Activated CD4-positive, CD25-positive, alpha-beta regulatory T cell treated with anti-CD3 and anti-CD28 coated beads, Interleukin-2, amount 50 U/mL, for 16 hours (primary cell): Measurements from ENCODE around the gene TRIM9.
"Not testable (repeated sequence)": the region's sequence is repeated elsewhere in the genome, so short reads cannot be mapped to it uniquely, and the experiment has no call there.

ENCODE experiments used
- DNase-seq: peaks from one replicate; pipeline ENCODE4 v3.0.0-alpha.2; 2020; ENCODE audit warnings: low read depth, low spot score

The TRIM9 gene

DNA sequence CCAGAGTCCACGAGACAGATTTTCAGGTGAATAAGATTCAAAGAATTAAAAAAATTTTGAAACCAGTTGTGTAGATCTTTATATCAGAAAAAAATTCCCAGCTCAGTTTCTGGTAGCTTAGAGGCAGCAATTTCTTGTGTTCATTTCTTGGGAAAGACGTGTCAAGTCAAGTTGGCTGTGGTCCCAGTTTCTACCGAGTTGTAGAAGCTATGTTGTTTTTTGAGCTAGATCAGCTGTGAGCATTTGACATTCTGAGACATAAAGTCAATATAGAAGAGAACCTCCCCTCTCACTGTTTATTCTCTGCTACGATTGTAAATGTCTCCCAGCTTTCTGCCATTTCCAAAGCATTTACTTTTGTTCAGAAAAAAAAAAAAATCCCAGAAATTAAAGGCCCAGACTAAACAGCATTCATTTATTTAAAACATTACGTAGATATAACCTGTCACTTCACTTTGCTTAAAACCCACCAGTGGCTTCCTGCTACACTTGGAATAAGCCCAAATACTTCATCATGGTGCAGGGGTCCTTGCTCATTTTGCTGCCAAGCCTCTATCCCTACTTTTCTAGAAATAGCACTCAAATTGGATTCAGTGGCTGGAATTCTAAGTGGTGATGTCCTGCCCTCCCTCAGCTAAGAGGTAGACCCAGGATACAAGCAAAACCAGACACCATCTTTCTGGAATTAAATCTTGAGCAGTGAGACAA lies 130.1 kb downstream of the TRIM9 start:
- no peak for DNase-seq

DNA sequence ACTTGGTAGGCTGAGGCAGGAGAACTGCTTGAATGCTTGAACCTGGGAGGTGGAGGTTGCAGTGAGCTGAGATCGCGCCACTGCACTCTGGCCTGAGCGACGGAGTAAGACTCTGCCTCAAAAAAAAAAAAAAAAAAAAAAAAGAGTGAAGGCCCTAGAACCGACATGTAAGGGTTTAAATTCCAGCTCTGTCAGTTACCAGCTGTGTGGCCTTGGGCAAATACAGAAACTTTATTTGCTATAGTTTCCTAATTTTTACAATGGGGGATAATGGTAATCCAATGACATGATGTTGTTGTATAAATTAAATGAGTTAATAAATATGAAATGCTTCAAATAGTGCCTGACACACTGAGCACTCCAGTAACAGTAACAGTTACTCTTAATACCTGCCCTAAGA lies 131.0 kb downstream of the TRIM9 start:
- DNase-seq: no peak

DNA sequence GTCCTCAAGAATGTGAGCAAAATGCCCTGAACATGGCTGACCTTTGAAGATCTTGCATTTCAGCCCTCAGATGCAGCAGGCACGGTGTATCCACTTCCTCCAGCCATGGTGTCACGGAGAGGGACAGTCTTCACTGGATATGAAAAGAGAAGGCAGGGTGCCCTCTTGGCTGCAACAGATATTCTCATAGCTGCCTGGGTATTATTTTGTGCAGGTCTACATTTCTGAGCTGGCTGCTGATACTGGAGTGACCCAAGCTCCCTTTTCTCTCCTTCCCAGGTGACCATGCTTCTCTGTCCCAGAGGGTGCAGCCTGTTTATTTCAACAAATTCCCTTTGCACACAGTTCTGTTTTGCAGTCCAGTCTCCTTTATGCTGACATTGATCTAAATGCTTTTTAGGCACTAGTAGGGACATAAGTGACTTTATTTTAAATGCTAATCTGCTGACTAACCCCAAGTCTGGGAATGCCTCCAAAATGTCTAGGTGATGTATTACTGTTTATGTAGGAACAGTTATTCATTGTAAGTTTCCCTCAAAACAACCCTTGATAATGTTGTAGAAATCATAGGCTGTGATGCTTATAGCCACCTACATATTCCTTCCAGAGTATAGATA lies 133.2 kb downstream of the TRIM9 start:
- no peak for DNase-seq

DNA sequence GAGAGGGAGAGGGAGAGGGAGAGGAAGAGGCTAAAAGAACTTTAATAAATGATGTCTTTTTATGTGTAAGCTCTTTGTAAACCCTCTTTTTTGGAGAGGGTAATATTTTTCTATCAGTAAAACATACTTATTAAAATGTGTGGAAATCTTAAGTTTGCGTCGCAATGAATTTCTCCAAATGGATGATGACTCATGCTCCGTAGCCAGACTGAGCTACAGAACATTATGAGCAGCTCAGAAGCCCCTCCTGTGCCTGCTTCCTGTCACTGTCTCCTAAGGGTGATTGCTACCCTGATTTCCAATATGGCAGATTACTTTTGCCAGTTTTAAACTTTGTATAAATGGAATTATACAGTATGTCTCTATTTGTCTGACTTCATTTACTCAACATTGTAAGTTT lies 137.6 kb downstream of the TRIM9 start:
- no peak for DNase-seq

DNA sequence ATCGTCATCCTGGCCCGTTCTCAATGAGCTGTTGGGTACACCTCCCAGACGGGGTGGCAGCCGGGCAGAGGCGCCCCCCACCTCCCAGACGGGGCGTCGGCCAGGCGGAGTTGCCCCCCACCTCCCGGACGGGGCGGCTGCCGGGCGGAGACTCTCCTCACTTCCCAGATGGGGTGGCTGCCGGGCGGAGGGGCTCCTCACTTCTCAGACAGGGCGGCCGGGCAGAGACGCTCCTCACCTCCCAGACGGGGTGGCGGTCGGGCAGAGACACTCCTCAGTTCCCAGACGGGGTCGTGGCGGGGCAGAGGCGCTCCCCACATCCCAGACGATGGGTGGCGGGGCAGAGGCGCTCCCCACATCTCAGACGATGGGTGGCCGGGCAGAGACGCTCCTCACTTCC lies 138.5 kb downstream of the TRIM9 start:
- DNase-seq: not testable (repeated sequence)

DNA sequence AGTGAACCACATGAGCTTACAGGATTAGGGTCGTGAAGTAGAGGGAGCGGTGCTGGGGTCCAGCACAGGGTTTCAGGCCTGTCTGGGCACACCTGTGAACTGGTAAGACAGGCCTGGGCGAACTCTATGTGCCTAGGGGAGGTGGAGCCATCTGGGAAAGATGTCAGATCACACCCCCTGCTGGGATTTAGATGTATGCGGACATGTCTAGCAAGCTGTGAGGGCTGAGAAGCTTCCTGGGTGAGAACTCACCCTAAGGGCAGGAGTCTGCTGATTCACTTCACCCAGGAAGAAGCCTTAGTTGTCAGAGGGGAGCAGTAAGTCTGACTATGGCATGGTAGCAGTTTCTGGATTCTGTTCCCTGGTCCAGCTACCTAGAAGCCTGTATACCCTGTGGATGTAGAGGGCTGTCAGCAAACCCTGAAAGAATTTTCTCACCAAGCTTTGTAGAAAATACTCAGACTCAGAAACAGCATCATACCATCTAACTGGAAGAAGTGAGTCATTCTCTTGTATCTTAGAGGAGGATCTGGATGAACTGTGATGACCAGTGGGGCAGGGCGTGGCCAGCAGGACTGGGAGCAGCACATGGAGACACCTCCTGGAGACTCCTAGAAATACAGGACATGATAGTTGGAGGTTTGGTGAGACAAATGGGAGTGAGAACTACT lies 139.4 kb downstream of the TRIM9 start:
- no peak for DNase-seq

DNA sequence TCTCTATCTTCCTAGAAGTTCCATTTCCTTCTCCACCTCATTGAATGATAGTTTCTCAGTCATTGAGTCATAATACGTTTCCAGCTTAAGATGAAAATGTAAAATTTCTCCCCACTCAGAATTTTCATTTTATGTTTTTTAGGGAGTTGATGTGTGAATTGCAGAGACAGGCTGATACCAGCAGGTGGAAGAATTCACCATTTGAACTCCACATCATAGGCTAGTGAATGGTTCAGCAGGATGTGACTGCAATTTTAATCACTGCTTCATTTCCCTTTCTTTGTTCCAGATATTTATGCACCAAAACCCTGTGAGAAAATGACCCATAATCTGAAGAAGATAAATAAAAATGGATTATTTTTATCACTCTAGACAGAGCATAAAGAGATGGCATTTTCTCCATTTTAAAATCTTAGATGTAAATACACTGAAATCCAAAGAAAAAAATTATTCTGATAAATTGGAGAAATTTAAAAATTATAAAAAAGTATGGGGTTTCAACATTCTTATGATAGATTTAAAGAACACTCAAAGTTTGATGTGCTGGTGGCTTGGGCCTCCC lies 140.0 kb downstream of the TRIM9 start:
- no peak for DNase-seq

DNA sequence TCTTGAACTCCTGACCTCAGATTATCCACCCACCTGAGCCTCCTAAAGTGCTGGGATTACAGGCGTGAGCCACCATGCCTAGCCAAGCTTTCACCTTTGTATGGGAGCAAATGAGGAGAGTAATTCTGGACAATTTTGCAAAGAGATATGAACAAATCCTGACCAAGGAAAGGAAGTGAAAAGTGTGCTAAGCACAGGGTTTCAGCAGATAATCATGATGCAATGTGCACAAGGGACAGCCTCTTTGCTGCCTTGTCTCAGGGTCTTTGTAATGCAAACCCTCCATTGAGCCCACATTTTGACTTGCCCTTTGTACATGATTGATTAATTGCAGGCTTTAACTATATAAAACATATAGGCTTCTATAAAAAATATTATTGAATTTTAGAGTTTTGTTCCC lies 141.4 kb downstream of the TRIM9 start:
- DNase-seq: no peak

DNA sequence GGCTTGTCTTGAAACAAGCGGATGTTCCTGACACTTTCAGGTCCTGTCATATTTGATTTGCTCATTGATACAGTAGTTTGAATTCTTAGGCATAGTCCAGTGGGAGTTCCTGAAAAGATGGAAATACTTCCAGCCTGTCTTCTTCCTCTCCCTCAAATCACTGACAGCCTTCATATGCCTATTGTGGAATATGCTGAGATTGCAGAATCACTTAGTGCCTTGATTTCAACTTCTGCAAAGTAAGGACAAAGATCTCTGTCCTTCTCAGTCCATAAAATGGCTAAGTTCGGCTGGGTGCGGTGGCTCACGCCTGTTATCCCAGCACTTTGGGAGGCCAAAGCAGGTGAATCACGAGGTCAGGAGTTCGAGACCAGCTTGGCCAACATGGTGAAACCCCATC lies 143.9 kb downstream of the TRIM9 start:
- no peak for DNase-seq

DNA sequence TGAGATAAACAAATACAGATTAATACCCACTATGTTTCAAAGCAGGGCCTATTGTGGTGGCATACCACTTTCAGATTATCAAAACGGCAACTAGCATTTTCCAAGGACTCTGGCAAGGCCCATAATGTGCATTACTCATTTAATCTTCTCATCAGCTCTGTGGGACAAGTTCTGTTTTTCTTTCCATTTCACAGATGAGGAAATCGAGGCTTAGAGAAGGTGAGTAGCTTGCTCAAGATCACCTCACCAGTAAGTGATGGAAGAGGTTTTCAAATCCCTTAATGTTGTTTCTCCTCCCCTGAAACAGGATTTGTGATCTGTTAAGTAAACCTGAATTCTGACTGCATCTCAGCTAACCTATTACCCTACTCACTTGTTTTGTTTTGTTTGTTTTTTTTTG lies 146.7 kb downstream of the TRIM9 start:
- no peak for DNase-seq

DNA sequence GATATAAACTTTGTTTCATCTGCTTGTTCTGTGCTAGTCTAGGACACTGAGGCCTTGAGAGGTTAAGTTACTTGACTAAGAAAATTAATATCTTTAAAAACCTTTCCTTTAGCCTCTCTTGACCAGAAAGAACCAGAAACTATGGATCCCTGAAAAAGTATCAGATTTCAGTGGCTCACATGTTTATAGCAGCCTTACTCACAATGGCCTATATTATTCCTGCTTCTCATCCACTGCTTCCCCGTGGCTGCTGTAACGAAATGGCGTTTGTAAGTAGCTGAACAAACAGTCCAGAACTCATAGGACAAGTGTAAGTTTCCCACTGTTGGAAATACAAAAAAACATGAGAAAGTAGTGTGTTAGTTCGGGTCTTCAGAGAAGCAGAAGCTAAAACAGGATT lies 147.5 kb downstream of the TRIM9 start:
- no peak for DNase-seq

DNA sequence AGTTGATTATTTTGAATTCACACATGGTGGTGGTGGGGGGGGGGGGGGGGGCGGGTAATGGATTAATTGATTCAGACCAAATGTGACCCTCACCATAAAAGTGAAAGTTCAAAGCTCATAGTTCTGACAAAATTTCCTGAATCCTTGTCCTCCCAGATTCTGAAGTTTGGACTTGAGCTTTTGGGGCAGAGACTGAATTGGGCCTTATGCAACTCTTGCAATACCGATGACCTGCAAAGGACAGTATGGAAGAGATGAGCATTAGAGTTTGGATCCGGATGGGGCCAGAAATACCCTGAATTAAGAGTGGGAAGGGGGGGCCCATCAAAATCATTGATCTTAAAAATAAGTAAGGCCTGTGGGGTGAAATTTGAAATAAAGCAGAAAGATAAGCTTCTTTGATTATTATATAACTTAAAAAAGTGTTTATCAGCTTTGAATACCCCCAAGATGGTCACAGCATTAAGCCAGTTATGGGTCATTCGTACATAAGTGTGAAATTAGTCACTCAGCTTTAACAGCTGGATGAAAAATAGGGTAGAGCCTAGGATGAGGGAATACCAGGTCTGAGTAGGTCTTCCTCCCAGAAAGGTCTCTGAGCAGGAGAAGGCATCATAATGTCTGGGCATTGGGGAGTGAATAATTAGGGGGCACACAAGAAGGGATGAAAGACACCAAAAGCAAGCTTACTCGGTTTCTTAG lies 148.5 kb downstream of the TRIM9 start:
- no peak for DNase-seq

DNA sequence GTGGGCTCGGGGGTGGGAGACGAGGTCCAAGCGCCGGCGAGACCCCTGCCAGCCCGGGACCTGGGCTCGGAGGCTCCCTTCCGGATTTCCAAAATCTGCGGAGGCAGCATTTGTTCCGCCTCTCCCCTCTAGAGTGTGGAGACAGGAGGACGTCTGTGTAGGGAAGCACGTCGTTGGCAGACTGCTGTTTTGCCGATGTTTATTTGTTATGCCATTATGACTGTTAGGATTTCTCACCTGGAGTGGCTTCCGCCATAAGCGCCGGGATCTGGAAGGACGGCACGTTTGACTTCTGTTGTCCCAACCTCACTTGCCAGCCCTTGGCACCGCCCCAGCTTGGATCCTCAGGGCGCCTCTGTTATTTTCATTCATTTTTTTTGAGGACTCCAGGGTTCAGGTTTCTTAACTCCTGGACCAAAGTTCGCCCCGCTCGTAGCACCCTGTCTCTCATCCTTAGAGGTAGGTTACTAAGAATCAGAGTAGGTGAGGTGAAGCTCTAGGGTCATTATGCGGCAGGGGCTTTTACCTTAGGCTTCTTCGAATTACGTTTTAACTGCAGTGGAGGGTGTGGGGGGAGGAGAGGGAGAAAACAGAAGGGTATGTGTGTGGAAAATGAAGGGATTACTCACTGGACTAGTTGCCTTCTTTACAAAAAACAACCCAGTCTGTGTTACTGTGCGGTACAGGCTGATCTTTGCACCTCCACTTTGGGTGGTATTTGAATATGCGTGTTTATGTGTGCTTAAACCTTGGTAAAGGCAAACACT lies 150.1 kb downstream of the TRIM9 start:
- no peak for DNase-seq

DNA sequence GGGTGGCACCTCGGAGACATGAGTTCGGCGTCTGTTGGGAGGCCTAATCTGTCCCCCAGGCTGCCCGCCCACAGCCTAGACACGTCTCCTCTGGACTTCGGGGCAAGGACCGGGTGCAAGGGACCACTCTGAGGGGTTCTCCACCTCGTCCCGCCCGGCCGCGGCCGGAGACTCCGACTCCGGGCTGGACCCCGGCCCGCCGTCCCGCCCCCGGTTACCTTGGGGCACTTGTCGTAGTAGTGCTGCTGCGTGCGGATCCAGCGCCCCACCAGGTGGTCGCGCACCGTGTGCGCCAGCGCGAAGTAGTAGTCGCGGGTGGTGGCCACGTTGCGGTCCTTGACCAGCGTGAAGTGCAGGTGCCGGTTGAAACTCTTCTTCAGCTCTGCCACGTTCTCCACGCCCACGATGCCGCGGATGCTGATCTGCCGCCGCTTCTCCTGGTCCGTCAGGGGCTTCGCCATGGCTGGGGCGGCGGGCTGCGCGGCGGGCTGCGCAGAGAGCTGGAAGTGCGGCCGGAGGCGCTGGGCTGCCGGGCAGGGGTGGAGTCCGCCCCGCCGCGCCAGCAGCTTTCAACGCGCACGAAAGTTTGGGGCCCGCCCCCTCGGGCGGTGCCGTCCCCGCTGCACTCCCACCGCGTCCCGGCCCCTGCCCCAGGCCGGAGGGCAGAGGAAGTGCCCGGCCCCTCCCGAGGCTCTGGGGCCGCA lies 150.8 kb downstream of the TRIM9 start, which contains the start of gene PYGL:
Gene PYGL (minus strand): TSS at position 541 of the 704 bp plus-strand sequence. CDS start 80 bp downstream, at position 461.
- no peak for DNase-seq

DNA sequence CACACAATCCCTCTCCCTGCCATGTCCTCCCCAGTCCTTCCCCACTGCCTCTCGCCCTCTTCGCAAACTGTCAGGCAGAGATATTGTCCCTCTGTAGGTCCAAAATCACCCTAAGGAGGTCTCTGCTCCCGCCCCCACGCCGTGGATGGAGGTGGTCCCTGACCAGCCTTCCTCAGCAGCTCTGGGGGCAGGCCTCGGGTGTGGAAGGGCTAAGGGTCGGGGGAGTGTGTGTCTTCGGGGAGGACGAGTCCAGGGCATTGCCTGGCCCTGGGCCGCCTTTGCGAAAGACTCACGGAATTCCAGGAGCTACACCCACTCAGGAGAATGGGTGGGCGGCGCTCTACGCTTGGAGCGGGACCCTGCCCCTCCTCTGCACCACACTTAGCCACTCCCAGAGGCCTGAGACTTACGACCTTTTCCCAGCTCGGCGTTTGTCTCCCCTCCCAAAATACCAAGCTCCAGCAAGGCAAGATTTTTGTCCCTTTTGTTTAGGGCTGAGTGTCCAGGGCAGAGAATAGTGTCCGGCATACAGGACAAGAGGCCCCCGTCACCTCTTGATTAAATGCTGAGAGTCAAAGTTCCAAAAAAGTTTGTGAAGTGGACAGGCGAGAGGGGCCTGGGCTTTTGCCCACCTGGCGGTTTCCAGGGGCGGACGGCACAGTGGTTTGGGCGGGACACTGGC lies 151.5 kb downstream of the TRIM9 start:
- no peak for DNase-seq

DNA sequence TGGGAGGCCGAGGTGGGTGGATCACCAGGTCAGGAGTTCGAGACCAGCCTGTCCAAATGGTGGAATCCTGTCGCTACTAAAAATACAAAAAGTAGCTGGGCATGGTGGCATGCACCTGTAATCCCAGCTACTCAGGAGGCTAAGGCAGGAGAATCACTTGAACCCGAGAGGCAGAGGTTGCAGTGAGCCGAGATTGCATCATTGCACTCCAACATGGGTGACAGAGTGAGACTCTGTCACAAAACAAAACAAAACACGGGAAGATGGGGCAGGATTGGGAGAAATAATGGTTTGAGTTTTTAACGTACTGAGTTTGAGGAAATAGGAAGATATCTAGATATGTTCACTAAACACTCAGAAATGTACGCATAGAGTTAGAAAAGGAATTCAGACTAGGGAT lies 153.3 kb downstream of the TRIM9 start:
- not testable (repeated sequence) for DNase-seq

DNA sequence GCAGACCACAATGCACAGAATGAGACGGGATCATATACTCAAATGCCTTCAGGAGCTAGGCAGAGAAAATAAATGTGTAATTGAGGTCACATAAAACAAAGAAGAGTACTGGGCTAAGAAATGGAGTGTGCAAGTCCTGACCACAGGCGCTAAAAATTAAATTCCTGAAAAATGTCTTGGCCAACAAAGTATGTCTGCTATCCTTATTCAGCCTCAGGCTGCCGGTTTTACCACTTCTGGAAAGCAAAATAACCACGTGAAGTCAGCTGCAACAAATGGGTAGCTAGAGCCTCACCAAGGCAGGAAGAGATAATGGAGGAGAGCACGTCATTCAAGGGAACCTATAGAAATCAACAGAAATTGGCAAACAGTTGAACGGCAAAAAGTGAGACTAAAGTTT lies 153.8 kb downstream of the TRIM9 start:
- no peak for DNase-seq

DNA sequence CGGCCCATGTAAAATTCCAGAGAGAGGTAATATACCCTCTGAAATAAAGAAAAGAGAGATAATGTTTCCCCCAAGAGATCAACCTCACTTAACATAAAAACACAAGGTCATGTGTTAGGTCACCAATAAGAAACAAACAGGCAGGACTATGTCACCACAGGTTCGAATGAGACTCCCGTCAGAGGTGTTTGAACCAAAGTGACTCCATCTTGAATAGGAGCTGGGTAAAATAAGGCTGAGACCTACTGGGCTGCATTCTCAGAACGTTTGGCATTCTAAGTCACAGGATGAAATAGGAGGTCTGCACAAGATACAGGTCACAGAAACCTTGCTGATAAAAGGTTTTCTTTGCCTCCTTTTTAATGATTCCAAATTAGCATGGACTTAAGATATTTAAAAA lies 157.1 kb downstream of the TRIM9 start:
- no peak for DNase-seq

DNA sequence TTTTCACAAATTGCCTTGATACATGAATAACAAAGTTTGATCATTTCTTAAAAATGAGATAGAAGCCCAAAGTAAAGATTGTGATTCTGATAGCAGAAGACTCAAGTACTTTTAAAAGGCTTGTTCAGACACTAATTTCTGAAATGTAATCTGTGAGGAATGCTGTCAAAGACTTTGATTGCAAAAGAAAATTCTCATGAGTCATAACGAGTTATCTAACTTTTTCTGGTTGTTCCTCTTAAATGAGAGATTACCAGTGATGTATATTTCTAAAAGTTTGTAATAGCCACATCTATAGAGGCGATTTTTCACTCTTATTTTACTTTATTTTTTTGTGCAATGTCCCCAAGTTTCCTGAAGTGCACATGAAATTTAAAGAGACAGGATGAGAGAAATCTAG lies 157.6 kb downstream of the TRIM9 start:
- no peak for DNase-seq

DNA sequence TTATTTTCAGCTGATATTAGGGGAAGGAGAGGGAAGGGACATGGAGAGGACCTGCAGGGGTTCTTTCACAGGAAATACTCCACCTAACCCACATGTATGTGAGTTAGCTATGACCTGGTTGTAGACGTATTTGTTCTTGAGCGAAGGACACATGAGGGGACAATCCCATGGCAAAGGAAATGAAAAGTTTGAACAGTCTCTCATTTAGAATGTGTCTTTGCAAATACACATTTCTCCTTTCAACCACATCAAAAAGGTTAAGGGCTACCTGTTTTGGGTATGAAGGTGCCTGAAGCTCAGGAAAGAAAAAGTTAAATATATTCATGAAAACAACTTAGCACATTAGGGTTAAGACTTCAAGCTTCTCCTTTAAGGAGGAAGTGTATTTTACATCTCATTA lies 158.0 kb downstream of the TRIM9 start:
- DNase-seq: no peak
